Measurements from ENCODE around the gene CDC42BPB.

The CDC42BPB gene

DNA sequence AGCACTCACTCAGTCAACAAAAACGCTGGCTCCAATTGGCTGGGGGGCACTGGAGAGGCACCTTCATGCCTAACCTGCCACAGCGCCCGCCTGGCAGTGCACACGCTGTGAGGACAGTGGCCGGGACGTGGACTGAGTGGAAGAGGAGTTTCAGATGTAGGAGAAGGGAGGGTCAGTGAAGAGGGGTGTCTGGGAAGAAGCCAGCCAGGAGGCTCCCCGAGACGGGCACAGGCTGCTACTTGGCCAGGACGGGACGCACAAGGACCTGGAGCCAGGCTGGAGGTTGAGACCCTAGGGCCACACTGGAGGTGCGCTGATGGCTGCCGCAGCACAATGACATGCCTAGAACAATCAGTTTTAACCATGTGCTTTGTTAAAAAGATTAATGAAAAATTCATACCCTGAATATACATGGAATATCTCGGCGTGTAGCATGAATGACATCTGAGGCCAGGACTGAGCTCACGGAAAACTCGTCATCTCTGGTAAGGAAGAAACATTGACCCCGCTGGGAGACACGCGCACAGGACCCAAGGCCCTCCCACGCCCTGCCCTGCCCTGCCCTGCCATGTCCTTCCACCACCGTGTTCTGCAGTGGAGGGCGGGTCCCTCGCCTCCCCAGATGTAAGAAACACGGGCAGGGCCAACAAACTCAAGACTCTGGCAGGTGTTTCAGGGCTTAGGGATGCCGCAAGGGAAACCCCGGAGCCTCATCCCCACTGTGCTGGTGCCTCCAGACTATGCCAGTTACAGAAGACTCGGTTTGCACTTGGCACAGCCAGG lies 109.8 kb downstream of the CDC42BPB start:
- DNase-seq (ENCODE audit: low read depth, low spot score) = no peak

DNA sequence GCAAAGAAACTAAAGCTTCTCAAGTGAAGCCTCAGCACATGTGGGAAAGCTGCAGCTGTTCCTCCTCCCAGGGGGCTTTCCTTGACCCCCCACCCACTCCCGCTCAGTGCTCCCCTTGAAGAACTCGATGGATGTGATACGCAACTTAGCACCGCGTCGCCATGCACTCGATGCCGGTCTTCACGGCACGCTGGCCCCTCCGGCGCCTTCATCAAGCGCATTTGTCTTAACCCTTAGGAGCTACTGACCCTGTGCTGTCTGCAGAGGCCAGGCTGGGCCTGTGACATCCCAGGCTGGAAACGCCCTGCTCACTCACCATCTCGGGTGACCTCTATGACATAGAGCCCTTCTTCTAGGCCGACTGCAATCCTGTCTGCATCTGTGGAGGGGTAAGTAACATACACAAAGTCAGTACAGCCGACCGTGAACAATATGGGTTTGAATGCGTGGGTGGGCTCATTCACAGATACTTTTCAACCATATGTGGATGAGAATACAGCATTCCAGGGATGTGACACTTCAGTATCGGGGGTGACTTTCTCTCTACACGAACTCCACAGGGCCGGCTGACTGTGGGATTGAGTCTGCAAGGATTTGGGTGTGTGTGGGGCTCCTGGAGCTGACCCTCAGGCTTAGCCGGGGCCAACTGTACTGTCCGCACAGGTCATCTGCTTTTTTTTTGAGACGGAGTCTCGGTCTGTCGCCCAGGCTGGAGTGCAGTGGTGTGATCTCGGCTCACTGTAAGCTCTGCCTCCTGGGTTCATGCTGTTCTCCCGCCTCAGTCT lies 111.8 kb downstream of the CDC42BPB start:
- no peak for DNase-seq (ENCODE audit: low read depth, low spot score)

DNA sequence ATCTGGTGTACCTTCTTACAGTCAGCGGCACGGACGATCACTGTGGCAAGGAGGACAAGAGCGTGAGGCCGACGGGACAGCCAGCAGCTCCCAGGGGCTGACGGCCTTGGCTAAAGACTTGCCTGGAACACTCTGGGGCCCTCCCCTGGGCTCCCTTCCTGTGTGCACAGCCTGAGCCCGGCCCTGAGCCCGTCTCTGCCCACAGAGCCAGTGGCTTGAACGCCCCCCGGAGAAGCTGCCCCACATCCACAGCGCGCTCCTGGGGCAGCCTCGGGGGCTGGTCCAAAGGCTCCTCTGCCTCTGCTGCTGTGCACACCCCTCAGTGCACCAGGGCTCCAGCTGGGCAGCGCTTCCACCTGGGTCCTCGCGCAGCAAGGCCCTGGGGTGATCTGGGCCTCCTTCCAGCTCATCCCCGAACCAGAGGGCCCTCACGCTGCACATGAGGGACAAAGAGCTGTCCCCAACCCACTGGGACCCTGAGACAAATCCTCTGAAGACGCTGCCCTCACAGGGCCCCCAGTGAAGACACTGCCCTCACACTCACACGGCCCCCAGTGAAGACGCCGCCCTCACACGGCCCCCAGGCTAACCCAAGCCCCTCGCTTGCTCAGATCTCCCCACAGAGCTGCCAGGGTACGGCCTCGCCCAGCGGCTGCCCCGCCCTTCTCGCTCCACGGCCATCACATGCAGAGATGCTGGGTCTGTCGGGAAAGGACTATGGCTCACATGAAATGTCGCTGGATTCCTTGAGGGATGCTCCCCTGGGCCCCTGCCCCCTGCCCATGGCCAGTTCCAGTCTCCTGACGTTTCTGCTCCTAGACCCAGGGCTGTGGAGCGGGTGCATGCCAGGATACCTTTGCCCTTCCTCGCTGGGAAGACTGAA lies 112.7 kb downstream of the CDC42BPB start:
- DNase-seq (ENCODE audit: low read depth, low spot score) = no peak

DNA sequence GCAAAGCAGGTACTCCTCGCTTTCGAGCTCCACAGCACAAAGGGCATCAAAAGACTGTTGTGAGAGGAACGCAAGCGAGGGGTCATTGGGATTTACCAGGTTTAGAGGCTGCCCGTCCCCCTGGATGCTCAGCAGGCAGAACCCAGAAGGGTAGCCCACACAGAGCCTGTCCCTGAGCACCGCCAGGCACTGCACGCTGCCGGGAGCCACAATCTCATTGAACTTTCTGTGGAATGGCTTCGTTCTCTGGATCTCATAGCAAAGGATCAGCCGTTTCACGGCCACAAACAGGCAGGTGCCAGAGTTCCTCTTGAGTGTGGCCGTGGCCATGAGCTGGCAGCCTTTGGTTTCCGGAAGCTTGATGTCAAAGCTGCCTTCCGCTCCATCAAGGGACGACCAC lies 113.4 kb downstream of the CDC42BPB start:
- DNase-seq (ENCODE audit: low read depth, low spot score) = no peak

DNA sequence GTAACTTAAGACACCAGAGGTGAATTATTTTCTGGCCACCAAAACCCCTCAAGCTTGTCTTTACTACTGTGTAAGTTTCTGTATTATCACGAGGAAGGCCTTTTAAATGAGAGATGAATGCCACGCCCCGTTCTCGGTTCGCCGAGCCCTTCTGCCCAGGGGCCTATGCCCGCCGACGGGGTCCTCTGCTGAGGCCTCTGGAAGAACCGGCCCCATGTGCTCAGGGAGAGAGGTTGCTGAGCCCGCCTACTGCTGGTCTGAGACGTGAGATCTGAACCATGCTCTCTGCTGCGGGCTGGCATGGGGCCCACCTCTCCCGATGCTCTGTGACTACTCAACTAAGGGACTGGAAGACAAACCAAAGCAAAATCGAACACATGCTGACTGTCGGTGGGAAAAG lies 113.9 kb downstream of the CDC42BPB start:
- DNase-seq (ENCODE audit: low read depth, low spot score) = no peak

DNA sequence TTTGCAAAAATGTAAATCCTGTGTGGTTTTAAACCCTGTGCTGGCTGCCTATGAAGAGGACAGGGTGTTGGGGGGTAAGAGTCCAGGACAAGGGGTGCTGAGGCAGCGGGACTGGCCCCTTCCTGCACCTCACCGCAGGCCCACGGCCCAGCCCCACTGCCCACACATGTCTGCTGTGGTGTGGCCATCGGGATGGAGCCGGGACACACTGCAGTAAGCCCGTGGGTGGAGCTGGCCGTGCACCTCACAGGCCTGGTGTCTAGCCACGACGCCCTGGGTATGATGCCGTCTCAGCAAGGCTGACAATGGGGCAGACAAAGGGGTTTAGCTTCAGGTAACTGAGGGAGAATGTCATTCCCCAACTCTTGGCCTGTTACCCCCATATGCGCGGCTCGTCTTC lies 115.3 kb downstream of the CDC42BPB start:
- no peak for DNase-seq (ENCODE audit: low read depth, low spot score)

DNA sequence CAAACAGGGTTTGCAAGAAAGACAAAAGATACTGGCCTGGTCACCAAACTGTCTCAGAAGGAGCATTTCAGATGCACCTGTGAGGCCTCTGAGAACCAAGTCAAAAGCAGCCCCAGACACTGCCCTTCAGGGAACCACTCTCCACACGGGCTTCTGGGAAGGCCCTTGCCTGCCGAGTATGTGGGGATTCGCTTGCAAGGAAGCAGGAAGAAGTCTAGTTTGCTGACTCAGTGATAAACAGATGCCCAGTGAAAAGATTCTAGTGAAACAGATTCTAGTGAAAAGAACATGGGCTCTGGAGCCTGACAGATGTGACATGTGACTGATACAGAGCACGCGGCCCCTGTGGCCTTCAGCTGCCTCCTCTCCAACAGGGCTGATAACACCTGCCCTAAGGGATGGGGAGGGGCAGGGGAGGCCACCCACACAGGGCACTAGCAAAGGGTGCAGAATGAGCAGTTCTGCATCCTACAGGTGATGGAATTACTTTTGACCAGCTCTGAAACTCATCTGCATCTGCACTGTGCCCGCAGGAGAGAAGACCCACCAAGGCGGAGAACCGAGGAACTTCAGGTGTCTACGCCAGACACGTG lies 115.8 kb downstream of the CDC42BPB start:
- DNase-seq (ENCODE audit: low read depth, low spot score) = no peak

DNA sequence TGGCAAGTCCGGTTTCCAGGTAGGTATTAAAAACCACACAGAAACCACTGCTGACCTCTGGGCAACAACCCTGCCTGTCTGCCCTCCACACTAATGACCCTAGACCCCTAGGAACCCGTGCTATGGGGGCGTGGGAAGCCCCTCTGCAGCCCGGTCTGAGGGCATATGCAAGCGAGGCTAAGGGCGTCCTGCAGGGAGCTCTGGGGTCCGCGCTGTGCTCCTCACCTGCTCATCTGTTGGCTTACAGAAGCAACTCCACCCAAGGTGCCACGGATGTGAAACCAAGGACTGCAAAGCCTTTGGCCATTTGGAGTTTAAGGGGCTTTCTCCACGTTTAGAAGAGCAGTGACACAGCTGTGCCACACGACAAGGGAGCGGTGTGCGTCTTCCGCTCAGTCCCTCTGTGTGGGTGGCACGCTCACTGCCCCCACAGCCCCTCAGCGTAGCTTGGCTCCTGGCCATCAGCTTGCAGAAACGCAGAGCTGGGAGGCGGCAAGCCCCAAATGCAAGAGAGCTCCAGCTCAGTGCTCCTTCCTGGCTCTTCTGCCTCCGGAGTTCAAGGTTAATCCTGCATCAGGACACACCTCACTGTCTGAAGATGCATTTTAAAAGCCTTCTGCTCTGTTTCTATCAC lies 116.5 kb downstream of the CDC42BPB start:
- no peak for DNase-seq (ENCODE audit: low read depth, low spot score)

DNA sequence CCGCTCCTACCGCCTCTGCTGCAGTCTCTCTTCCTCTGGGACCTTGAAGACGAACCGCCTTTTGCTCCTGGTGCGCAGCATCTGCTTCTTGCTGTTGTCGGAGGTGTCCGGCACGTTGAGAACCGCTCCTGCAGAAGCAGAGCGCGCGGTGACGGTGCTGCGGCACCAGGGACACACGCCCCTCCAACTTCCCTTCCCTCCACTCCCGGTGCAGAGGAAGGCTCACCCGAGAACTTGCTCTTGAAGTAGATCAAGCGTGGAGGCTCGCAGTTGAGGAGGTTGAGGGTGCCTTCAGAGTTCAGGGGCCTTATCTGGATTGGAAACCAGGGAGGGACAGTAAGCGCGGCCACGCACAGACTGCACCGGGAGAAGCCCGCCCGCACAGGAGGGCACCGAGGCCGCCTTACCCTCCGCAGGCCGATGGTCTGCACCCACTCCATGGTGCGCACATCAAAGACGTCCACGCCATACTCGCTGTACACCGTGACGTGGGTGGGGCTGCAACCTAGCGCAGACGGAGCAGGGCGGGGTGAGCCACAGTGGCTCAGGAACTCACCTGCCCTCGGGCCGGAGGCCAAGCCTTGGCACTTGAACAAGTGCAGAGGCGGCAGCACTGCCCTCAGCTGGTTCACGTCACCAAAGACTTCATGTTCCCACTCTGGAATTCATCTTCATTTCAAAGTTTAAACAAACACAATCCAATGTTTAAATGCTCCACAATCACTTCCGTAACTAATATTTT lies 117.4 kb downstream of the CDC42BPB start:
- DNase-seq (ENCODE audit: low read depth, low spot score) = no peak

DNA sequence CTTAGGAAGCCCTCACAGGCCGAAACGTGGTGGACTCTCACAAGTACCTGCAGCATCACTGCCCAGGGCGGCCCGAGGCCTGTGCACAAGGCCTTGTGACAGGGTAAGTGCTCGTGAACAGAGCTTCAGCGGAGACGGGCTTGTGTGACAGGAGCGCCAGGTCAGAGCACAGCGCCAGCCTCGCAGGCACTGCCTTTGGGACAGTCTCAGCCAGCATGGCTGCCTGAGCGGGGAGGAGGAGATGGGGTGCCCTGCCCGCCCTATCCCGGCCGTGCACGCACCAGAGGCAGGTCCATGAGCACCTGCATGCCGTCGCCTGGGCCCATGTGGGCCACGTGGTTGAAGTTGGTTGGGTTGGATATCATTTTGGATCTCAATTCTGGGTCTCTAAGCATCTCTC lies 118.0 kb downstream of the CDC42BPB start:
- no peak for DNase-seq (ENCODE audit: low read depth, low spot score)

DNA sequence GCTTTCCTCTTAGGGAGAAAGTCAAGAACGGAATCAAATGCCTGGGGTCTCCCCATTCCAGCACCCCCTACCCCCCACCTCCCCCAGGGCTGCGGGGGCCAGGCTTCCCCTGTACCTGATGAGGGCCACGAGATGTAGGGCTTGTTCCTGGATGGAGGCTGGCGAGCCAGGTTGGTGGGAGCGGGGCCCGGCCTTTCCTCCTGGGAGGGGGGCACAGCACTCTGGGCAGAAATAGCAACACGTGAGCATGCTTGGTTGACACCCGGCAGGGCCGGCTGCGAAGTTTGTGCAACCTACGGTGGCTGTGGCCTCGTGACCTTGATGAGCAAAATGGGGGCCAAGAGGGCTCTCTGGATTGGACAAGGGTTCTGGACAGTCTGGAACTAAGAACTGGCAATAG lies 119.2 kb downstream of the CDC42BPB start:
- no peak for DNase-seq (ENCODE audit: low read depth, low spot score)

DNA sequence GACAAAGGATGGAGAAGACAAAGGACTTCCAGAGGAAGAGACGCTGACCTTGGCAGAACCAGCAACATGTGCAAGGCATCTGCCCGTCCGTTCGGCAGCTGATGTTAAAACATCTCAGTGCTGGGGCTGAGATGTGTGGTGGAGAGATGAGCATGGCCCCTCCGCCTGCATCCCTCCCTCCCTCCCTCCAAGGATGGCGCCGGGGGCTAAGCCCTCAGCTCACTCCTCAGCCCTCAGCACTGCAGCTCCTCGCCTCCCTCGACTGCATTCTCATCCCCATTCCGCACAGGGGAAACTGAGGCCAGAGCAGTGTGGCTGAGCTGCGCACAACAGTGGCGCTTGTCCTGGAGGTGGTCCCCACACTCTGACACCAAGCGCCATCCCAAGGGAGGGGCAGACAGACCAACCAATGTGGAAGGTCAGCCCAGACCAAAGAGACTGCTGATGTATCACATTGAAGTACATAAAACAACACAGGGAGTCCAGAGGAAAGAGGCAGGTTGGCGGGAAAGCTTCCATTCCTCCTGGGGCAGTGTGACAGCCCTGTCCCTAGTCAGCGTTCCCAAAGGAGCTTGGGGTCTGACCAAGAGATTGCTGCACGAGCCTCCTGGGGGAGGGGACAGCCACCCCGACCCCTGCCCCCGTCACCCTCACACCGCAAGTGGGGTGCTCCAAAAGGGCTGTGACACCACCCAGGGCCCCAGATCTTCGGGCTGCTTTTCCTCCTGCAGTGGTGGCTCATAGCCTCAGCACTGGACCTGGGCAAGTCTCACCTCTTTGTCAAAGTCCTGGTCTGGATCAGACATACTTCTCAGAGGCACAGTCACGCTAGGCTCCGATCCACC lies 119.8 kb downstream of the CDC42BPB start:
- no peak for DNase-seq (ENCODE audit: low read depth, low spot score)

DNA sequence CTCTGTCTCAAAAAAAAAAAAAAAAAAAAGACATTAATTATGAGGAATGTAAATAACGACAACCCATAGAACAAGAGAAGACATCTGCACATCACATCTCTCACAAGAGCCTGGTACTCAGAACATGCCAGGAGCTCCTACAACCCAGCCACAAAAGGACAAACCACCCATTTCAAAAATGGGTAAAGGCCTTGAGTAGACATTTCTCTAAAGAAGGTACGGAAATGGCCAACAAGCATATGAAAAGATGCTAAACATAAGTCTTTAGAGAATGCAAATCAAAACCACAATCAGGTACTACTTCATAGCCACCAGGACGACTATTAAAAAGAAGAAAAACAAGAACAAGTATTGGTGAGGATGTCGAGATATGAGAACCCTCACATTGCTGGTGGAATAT lies 121.6 kb downstream of the CDC42BPB start:
- DNase-seq (ENCODE audit: low read depth, low spot score) = no peak

DNA sequence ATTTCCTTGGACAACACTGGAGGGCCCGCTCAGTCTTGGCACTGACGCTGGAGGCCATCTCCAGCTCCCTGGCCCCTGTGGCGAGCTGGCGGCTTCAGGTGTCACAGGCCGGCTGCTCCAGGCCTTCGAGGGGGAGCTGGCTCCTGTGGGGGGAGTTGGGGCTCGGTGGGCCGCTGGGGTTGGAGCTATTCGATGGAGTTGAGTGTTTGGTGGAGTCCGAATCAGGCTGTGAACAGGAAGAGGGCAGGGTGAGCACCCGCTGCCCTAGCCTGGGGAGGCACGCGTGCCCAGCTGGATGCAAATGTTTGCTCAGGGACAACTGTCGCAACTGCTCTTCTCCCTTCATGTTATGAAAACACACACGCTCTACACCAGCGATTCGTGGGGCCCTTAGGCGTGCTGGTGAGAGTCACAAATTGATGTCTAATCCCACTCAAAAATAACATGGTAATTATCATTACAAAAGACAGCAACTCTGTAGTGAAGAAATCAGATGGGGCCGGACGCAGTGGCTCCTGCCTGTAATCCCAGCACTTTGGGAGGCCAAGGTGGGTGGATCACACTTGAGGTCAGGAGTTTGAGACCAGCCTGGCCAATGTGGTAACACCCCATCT lies 123.6 kb downstream of the CDC42BPB start:
- DNase-seq (ENCODE audit: low read depth, low spot score) = no peak

DNA sequence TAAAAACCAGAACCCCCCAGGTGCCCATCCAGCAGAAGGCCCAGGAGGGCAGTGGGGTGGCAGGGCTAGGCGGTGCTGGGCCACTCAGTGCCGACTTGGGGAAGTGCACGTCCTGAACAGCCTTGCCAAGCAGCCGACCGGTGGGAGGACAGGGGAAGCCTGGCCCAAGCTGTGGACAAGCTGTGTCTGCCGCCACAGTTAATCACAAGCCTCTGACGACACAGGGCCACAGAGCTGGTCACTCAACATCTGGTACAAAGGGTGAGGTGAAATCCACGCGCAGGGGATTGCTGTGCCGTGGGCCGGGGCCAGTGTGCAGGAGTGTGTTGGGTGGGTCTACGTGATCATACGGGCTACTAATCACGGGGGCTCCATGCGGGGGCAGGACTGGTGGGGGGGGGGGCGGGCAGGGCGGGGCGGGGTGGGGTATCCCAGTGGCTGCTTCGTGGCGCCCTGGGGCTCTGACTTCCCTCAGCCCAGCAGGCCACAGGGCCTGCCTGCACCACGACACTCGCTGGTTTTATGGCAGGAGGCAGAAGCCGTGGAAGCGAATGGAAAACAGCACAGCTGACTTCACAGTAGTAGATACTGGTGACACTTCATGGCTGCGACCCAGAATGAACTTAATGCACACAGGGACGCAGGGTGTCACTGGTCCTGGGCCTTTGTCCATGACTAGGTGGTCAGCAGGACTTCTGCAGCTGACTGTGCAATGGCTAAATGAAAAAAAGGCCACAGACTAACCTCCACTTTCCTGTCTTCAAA lies 124.7 kb downstream of the CDC42BPB start:
- no peak for DNase-seq (ENCODE audit: low read depth, low spot score)

DNA sequence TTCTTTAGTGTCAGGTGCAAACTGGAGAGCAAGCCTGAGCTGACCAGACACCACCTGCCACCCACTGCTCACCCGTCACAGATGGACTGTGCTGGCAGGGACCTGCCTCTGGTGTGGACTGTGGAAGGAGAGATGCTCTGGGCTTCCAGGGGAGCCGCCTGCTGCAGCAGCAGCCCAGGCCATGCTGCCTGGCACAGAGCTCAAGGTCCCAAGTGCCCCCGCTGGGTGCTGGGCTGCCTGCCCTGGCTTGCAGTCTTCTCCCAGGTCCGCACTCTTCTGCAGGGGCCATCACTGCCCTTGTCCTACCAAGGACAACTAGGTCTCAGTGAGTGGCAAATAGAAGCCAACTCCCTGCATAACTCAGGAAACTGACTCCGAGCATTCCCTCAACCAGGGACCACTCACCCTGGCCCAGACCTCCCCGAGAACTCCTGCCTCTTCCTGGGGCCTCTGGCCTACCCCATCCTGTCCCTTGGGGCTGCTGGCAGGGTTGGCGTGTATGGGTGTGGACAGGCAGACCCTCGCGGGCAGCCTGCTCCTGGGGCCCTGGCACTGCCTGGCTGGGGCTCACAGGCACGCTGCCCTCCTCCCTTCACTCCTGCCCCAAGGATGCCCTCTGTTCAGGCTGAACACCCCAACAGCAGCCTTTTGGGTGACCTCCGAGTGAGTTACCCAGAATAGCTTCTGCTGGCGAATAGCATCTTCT lies 125.6 kb downstream of the CDC42BPB start:
- DNase-seq (ENCODE audit: low read depth, low spot score) = no peak

DNA sequence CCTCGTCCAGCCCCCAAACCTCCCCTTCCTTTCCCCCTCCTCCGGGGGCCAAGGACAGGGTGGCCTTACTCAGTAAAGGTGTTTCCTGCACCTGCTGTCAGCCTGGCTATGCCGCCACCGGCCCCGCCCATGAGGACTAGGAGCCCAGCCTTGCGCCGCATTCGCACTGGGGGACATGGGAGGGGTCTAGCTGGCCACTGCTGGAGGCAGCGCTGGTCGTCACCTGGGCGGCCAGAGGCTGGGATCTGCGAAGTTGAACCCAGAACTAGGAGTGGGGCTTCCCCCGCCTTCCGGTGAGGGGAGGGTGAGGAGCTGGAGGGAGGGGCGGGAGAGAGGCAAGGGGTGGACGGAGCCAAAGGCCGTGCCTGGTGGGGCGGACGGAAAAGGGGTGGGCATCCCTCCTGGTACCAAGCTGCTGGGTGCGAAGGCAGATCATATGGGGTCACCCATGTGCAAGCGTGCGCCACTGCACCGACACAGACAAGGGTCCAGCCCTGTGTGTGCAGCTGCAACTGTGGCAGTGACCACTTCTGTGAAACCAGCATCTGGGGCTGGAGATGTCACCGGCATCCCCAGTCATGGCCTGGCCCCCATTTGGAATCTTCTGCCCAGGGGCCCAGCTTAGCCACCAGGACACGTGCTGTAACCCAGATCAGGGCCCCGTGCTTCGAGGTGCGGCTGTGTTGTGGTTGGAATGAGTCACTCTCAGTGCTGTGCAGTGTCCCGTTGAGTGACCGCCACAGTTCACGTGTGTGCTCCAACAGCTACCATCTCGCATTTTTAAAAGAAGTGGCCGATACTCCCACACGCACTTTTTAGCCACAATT lies 126.4 kb downstream of the CDC42BPB start:
- no peak for DNase-seq (ENCODE audit: low read depth, low spot score)

Measured in activated naive CD8-positive, alpha-beta T cell treated with anti-CD3 and anti-CD28 coated beads, Interleukin-2, amount 50 U/mL, for 16 hours (primary cell).